Peyer's patch (tissue), 4 donors: ENCODE results near the gene MYCN.

Experiments
- POLR2A ChIP-seq, 2 donors: fragments of 450-650 bp; IDR thresholded peaks; one replicate each; pipeline ENCODE4 v1.5.1; 2017; ENCODE audit warnings: antibody characterized with exemption in 2 of 2, mild to moderate bottlenecking in 2 of 2, moderate library complexity in 2 of 2
- TF ChIP-seq, protein P1 (sequence below), 6 experiments: fragments of 450-650 bp in 4 of 6; fragments of 200-600 bp in 2 of 6; sonication (generic) in 1 of 6; IDR thresholded peaks; one replicate each; pipeline ENCODE4 v1.5.1; 2017 to 2019; ENCODE audit warnings: antibody characterized with exemption in 6 of 6, mild to moderate bottlenecking in 3 of 6, moderate library complexity in 1 of 6

DNA sequence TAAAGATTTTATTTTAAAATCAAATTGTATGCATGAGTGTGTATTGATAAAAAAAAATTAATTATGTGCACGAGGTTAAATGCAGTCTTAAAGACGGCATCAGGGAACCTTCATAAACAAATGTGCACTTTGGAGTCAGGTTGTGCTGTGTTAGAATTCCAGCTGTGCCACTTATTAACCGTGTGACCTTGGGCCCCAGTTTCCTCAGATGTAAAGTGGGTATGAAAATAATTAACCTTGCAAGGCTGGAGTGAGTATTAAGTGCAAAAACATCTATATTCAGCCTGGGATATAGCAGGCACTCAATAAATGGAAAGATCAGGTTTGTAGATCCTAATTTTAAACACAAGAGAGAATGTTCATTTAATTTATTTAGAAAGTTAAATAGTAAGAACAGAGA is 14.5 kb upstream of the MYCN start:
- TF ChIP-seq, protein P1, sequence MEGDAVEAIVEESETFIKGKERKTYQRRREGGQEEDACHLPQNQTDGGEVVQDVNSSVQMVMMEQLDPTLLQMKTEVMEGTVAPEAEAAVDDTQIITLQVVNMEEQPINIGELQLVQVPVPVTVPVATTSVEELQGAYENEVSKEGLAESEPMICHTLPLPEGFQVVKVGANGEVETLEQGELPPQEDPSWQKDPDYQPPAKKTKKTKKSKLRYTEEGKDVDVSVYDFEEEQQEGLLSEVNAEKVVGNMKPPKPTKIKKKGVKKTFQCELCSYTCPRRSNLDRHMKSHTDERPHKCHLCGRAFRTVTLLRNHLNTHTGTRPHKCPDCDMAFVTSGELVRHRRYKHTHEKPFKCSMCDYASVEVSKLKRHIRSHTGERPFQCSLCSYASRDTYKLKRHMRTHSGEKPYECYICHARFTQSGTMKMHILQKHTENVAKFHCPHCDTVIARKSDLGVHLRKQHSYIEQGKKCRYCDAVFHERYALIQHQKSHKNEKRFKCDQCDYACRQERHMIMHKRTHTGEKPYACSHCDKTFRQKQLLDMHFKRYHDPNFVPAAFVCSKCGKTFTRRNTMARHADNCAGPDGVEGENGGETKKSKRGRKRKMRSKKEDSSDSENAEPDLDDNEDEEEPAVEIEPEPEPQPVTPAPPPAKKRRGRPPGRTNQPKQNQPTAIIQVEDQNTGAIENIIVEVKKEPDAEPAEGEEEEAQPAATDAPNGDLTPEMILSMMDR (IDR thresholded peaks at IDR 0.05) = no peak
- TF ChIP-seq POLR2A (IDR thresholded peaks at IDR 0.05) = no peak
